Gastrocnemius medialis (tissue), 4 donors: Measurements from ENCODE around the gene RFC4. TPM values are rescaled to one million over a fixed set of nuclear protein-coding genes. Genes with fewer than 3 reads are reported as not detected.

ENCODE experiments used
- ATAC-seq, 2 donors: fragments of 150-250 bp; one replicate each; pipeline ENCODE4 v1.9.1; 2016
- DNase-seq, 2 donors: peaks; one replicate each; pipeline ENCODE4 v3.0.0-alpha.2; 2019
- H3K27ac ChIP-seq, 4 donors: fragments of 200-600 bp; sonication (generic); 1 replicate in 1 of 4; 2 replicates in 3 of 4; pipeline ENCODE4 v1.5.1; 2016 to 2018; ENCODE audit warnings: mild to moderate bottlenecking in 2 of 4, moderate library complexity in 1 of 4
- H3K27me3 ChIP-seq, 3 donors: fragments of 200-600 bp; sonication (generic) in 2 of 3; 1 replicate in 1 of 3; 2 replicates in 2 of 3; pipeline versions ENCODE4 v1.5.1 to v1.6.0; 2016 to 2019; ENCODE audit warnings: mild to moderate bottlenecking in 1 of 3, moderate library complexity in 1 of 3
- H3K36me3 ChIP-seq, 2 donors: fragments of 200-600 bp; sonication (generic) in 1 of 2; one replicate each; pipeline ENCODE4 v1.5.1; 2017 to 2018
- H3K4me1 ChIP-seq, 2 donors: fragments of 200-600 bp; sonication (generic) in 1 of 2; one replicate each; pipeline ENCODE4 v1.5.1; 2016 to 2017; ENCODE audit warnings: mild to moderate bottlenecking in 2 of 2
- H3K4me3 ChIP-seq, 4 donors: fragments of 200-600 bp; sonication (generic) in 3 of 4; 1 replicate in 1 of 4; 2 replicates in 3 of 4; pipeline ENCODE4 v1.5.1; 2016 to 2019; ENCODE audit warnings: mild to moderate bottlenecking in 2 of 4
- H3K9me3 ChIP-seq, 3 donors: fragments of 200-600 bp; sonication (generic) in 2 of 3; 1 replicate in 1 of 3; 2 replicates in 2 of 3; pipeline ENCODE4 v1.5.1; 2016 to 2019
- CTCF ChIP-seq, 5 experiments: fragments of 450-650 bp in 3 of 5; fragments of 200-600 bp in 2 of 5; sonication (generic) in 2 of 5; IDR thresholded peaks in 4 of 5; conservative IDR thresholded peaks in 1 of 5; 1 replicate in 4 of 5; 2 replicates in 1 of 5; pipeline ENCODE4 v1.5.1; 2016 to 2019; ENCODE audit warnings: antibody characterized with exemption in 5 of 5, mild to moderate bottlenecking in 3 of 5, moderate library complexity in 3 of 5
- POLR2A ChIP-seq, 2 donors: fragments of 450-650 bp; IDR thresholded peaks; one replicate each; pipeline ENCODE4 v1.6.1; 2017; ENCODE audit warnings: antibody characterized with exemption in 2 of 2, mild to moderate bottlenecking in 2 of 2, moderate library complexity in 2 of 2
- in situ Hi-C, 4 donors: fragments of 200-750 bp; cut with MboI; loops; one replicate each; pipeline versions ENCODE4 v1.15.0 to v1.8.0; 2017; ENCODE audit warnings: low sequenced_read_pairs in 4 of 4
- intact Hi-C: fragments of 100-400 bp; cut with DNase I; formaldehyde crosslinking; loops from one replicate; pipeline ENCODE4 v1.15.1; 2023; ENCODE audit warnings: low total_unique reads
- total RNA-seq, 4 donors: library from RNA; depleted of rRNA; stranded (reverse); fragments of >200 nt; gene quantifications; one replicate each; pipeline versions ENCODE4 v1.1.0 to v1.2.3, GENCODE V29; 2016

RFC4 gene
- total RNA-seq, 4 donors from 2014 or later = 4.5 to 15.1 (median 7.3) TPM

DNA sequence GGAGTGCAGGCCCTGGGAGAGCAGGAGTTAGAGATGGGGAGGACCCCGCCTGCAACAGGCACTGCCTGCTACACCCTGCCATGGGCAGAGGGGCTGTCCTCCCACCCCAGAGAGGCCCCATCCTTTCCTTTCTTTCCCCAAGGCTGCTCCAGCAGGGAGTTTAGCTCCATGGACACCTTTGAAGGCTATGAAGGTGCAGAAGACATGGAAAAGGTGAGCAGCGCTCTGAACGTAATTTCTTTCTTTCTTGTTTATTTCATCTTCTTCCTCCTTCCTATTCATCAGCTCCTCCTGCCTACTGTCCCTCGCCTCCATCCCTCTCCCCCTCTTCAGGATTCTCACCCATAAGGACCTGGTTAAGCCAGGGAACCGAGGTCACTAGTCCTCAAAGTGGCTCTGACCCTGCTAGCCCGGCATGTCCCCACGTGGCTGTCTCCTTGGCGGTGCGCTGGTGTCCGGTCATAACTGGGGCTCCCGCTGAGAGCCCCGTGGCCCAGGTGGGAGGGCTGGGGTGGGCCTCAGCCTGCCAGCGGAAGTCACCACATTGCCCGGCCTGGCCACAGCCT is 20.2 kb upstream of the RFC4 start:
- H3K4me1 ChIP-seq = peaks cover 0 to 14% of the 10 kb centered on the region in 2 donors
- H3K4me3 ChIP-seq = peak overlapping the region; percentile 65 to 90 (median 86)
- H3K27ac ChIP-seq = no peak overlapping the region
- H3K36me3 ChIP-seq = no peaks in the 10 kb centered on the region
- ATAC-seq (peak; percentile 18 to 25), DNase-seq (peak in 1 of 2 donors; percentile 13)
- no peaks in the 10 kb centered on the region for H3K9me3 ChIP-seq
- H3K27me3 ChIP-seq = peaks cover 42 to 61% (median 59%) of the 10 kb centered on the region in 3 donors
- intact Hi-C loops (loop anchor here (5.0 kb wide), 2 partner anchors 106 to 849 kb away; partner anchors contain the start of gene ST6GAL1), in situ Hi-C loops (no loop called here)
- TF ChIP-seq CTCF (IDR thresholded peaks at IDR 0.05 in 4 of 5, conservative IDR thresholded peaks at IDR 0.05 in 1 of 5) = no peak
- no peak for TF ChIP-seq POLR2A (IDR thresholded peaks at IDR 0.05)

DNA sequence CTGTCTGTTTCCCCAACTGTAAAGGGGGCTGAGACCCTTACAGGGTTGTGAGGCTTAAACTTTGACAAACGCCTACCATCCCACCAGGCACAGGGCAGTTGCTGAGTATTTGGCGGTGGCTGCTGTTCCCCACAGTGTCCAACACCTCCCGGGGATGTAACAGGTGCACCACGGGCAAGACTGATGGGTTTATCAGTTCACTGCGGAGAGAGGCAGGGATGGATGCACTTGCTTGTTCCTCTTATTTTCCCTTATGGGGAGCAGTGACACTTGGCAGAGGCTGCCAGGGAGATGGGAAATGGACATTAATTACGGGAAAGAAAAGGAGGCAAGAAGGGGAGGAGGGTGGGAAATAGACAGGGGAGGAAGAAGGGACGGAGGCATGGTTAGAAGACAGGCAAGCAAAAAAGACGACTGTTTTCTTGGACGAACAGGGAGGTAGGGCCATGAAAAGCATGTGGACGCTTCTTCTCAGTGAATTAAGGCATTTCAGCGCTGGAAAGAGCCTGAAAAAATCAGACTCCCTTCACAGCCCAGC is 19.7 kb upstream of the RFC4 start:
- DNase-seq = no peak
- Histone ChIP-seq H3K4me3 (peak overlapping the region in 1 of 4 donors; percentile 87), H3K27me3 (peaks cover 42 to 55% (median 55%) of the 10 kb centered on the region in 3 donors), H3K36me3 (no peaks in the 10 kb centered on the region), H3K9me3 (no peaks in the 10 kb centered on the region), H3K27ac (no peak overlapping the region), H3K4me1 (peaks cover 0 to 14% of the 10 kb centered on the region in 2 donors)
- intact Hi-C loops (loop anchor here (5.0 kb wide), 2 partner anchors 106 to 849 kb away; partner anchors contain the start of gene ST6GAL1), in situ Hi-C loops (no loop called here)
- ATAC-seq = no peak
- TF ChIP-seq CTCF (IDR thresholded peaks at IDR 0.05 in 4 of 5, conservative IDR thresholded peaks at IDR 0.05 in 1 of 5) (no peak), POLR2A (IDR thresholded peaks at IDR 0.05) (no peak)

DNA sequence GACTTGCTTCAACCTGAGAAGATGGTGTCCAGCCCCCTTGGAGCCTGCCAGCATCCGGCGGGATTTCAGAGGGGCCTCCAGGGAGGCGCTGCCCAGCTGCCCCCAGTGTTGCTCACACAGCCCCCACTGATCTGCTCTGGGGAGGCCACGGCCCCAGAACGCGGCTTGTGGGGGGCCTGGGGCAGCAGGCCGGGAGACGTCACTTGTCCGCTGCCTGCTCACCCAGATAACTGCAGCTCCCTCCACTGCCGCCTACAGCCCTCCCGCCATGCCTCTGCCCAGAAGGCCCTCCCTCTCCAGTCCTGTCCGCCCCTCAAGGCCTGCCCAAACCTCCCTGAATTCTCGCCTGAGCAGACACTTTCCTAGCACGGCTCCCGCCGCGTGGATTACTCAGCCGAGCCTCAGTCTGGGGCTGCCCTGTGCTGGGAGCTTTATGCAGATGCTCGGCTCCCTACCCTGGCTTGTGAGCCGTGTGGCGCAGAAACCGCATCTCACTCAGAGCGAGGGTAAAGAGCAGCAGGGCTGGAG is 19.1 kb upstream of the RFC4 start:
- no peak for DNase-seq
- TF ChIP-seq CTCF (IDR thresholded peaks at IDR 0.05 in 4 of 5, conservative IDR thresholded peaks at IDR 0.05 in 1 of 5) (no peak), POLR2A (IDR thresholded peaks at IDR 0.05) (no peak)
- in situ Hi-C loops (no loop called here), intact Hi-C loops (loop anchor here (5.0 kb wide), 2 partner anchors 107 to 848 kb away; partner anchors contain the start of gene ST6GAL1)
- peaks cover 0 to 14% of the 10 kb centered on the region in 2 donors for H3K4me1 ChIP-seq
- H3K27me3 ChIP-seq = peaks cover 37 to 49% (median 49%) of the 10 kb centered on the region in 3 donors
- no peak overlapping the region for H3K27ac ChIP-seq
- ATAC-seq = no peak
- no peak overlapping the region for H3K4me3 ChIP-seq
- no peaks in the 10 kb centered on the region for H3K36me3 ChIP-seq
- H3K9me3 ChIP-seq = no peaks in the 10 kb centered on the region

GRCh38 chr3:186824430-186825139 is 18.3 kb upstream of the RFC4 start:
- Histone ChIP-seq H3K4me1 (peaks cover 0 to 14% of the 10 kb centered on the region in 2 donors), H3K9me3 (no peaks in the 10 kb centered on the region), H3K4me3 (no peak overlapping the region), H3K27ac (no peak overlapping the region), H3K36me3 (no peaks in the 10 kb centered on the region), H3K27me3 (peaks cover 29 to 42% (median 42%) of the 10 kb centered on the region in 3 donors)
- in situ Hi-C loops (loop anchor here in 2 of 4 donors (5.0 kb wide), 1 partner anchor 212 kb away; the partner anchor contains the start of gene AHSG (in 2 of the 2)), intact Hi-C loops (loop anchor here (5.0 kb wide), 2 partner anchors 108 to 847 kb away; partner anchors contain the start of gene ST6GAL1)
- ATAC-seq (no peak), DNase-seq (no peak)
- no peak for TF ChIP-seq POLR2A (IDR thresholded peaks at IDR 0.05)
- TF ChIP-seq CTCF (IDR thresholded peaks at IDR 0.05 in 4 of 5, conservative IDR thresholded peaks at IDR 0.05 in 1 of 5) = no peak
